HEK293T (cell line): ENCODE data around the gene RNH1.

Source experiments
- CTCF ChIA-PET: fragments of 350-600 bp; formaldehyde crosslinking; extraction: SDS; loops from one replicate; lab custom pipeline; 2021; ENCODE audit warnings: antibody characterized with exemption, inconsistent platforms; lab: Yijun Ruan, JAX
- POLR2A ChIA-PET: fragments of 350-600 bp; formaldehyde crosslinking; extraction: SDS; loops from one replicate; lab custom pipeline; 2020; ENCODE audit warnings: antibody characterized with exemption, inconsistent platforms; lab: Yijun Ruan, JAX
- DNase-seq: peaks from one replicate; pipeline ENCODE4 v3.0.0; 2012; ENCODE audit warnings: mixed read lengths; ENCODE audit errors: extremely low spot score
- ARNT ChIP-seq: fragments of 450-650 bp; IDR thresholded peaks from 2 replicates; pipeline ENCODE4 v1.6.1; 2017; ENCODE audit warnings: mild to moderate bottlenecking
- BHLHE40 ChIP-seq: fragments of 450-650 bp; IDR thresholded peaks from 2 replicates; pipeline ENCODE4 v1.6.1; 2016; ENCODE audit warnings: mild to moderate bottlenecking, moderate library complexity, borderline replicate concordance
- CTBP1 ChIP-seq: fragments of 450-650 bp; IDR thresholded peaks from 2 replicates; pipeline ENCODE4 v1.6.1; 2016; ENCODE audit warnings: borderline replicate concordance
- ELF4 ChIP-seq: fragments of 450-650 bp; IDR thresholded peaks from 2 replicates; pipeline ENCODE4 v1.6.1; 2017; ENCODE audit warnings: antibody characterized with exemption
- FOXA1 ChIP-seq: fragments of 450-650 bp; IDR thresholded peaks from 2 replicates; pipeline ENCODE4 v1.6.1; 2016; ENCODE audit warnings: mild to moderate bottlenecking
- FOXK2 ChIP-seq: fragments of 450-650 bp; IDR thresholded peaks from 2 replicates; pipeline ENCODE4 v1.6.1; 2016; ENCODE audit warnings: mild to moderate bottlenecking
- FOXM1 ChIP-seq: fragments of 450-650 bp; IDR thresholded peaks from 2 replicates; pipeline ENCODE4 v1.6.1; 2017; ENCODE audit warnings: mild to moderate bottlenecking, borderline replicate concordance
- HDGF ChIP-seq: fragments of 450-650 bp; IDR thresholded peaks from 2 replicates; pipeline ENCODE4 v1.6.1; 2017; ENCODE audit warnings: antibody characterized with exemption, borderline replicate concordance
- L3MBTL2 ChIP-seq: fragments of 450-650 bp; conservative IDR thresholded peaks from 2 replicates; pipeline ENCODE4 v1.6.1; 2016; ENCODE audit warnings: mild to moderate bottlenecking
- LEF1 ChIP-seq: fragments of 450-650 bp; IDR thresholded peaks from 2 replicates; pipeline ENCODE4 v1.6.1; 2017; ENCODE audit warnings: mild to moderate bottlenecking, borderline replicate concordance
- NFRKB ChIP-seq: fragments of 450-650 bp; IDR thresholded peaks from 2 replicates; pipeline ENCODE4 v1.6.1; 2016; ENCODE audit warnings: mild to moderate bottlenecking, moderate library complexity
- PKNOX1 ChIP-seq: fragments of 450-650 bp; IDR thresholded peaks from 2 replicates; pipeline ENCODE4 v1.6.1; 2016
- SP1 ChIP-seq: fragments of 450-650 bp; IDR thresholded peaks from 2 replicates; pipeline ENCODE4 v1.6.1; 2017
- SUZ12 ChIP-seq: fragments of 450-650 bp; IDR thresholded peaks from 2 replicates; pipeline ENCODE4 v1.6.1; 2016; ENCODE audit warnings: mild to moderate bottlenecking
- TARDBP ChIP-seq: fragments of 450-650 bp; IDR thresholded peaks from 2 replicates; pipeline ENCODE4 v1.6.1; 2016

Gene RNH1

GRCh38 chr11:539971-540481, 33.0 kb upstream of the RNH1 start:
- DNase-seq = no peak
- ChIA-PET POLR2A (no interaction called here), CTCF (no interaction called here)
- TF ChIP-seq SP1 = no peak
- TF ChIP-seq HDGF = no peak
- no peak for TF ChIP-seq L3MBTL2
- no peak for TF ChIP-seq BHLHE40
- TF ChIP-seq PKNOX1 = no peak
- no peak for TF ChIP-seq ARNT
- no peak for TF ChIP-seq TARDBP

GRCh38 chr11:538431-539051, 31.5 kb upstream of the RNH1 start:
- TF ChIP-seq SP1 = no peak
- TF ChIP-seq L3MBTL2 = no peak
- TF ChIP-seq FOXM1 = no peak
- no peak for TF ChIP-seq HDGF
- TF ChIP-seq ARNT = no peak
- no peak for TF ChIP-seq BHLHE40
- no peak for TF ChIP-seq PKNOX1
- no peak for TF ChIP-seq ELF4
- no peak for TF ChIP-seq SUZ12
- TF ChIP-seq TARDBP = no peak
- TF ChIP-seq LEF1 = no peak
- no peak for TF ChIP-seq FOXK2
- ChIA-PET POLR2A (no interaction called here), CTCF (interaction anchor here (1.0 kb wide), 1 partner anchor 9 kb away, joined by 3 read pairs; no protein-coding TSS in a partner anchor)
- DNase-seq = no peak

- CTCF ChIA-PET = no interaction called here
- POLR2A ChIA-PET = no interaction called here
- no peak for DNase-seq
- TF ChIP-seq NFRKB (no peak), CTBP1 (no peak), FOXK2 (no peak), L3MBTL2 (no peak), FOXA1 (no peak), LEF1 (no peak)
Measured at GRCh38 chr11:537622-538430, 30.8 kb upstream of the RNH1 start.

GRCh38 chr11:536841-537621, 30.0 kb upstream of the RNH1 start, which contains the start of gene LRRC56:
LRRC56 (plus strand) TSS chr11:537527; CDS start chr11:540685, 3,158 bp downstream.
- POLR2A ChIA-PET = interaction anchor here (0.9 to 1.2 kb wide), 2 partner anchors 25 to 32 kb away, joined by 3 read pairs; no protein-coding TSS in a partner anchor
- CTCF ChIA-PET = no interaction called here
- no peak for DNase-seq
- no peak for TF ChIP-seq HDGF
- no peak for TF ChIP-seq NFRKB
- no peak for TF ChIP-seq TARDBP
- no peak for TF ChIP-seq L3MBTL2

- POLR2A ChIA-PET = interaction anchor here (0.6 to 1.7 kb wide), 14 partner anchors 9 to 206 kb away, joined by 3 to 7 read pairs (median 3); partner anchors contain the start of genes PHRF1 and TMEM80
Measured at GRCh38 chr11:535519-536454, 28.7 kb upstream of the RNH1 start, which contains the start of gene HRAS. HRAS (minus strand) TSS chr11:535576.

More at GRCh38 chr11:535519-536454, 28.7 kb upstream of the RNH1 start, which contains the start of gene HRAS:
- CTCF ChIA-PET = interaction anchor here (0.6 to 1.2 kb wide), 2 partner anchors 19 to 592 kb away, joined by 4 to 7 read pairs; no protein-coding TSS in a partner anchor
- TF ChIP-seq FOXM1 (no peak), TARDBP (no peak), PKNOX1 (peak; percentile 99)
- peak; percentile 100 for DNase-seq
